GM19324 (cell line): ENCODE data around the gene CD300H.

Source experiments
- ATAC-seq: cut with Tn5 transposase; IDR thresholded peaks from one replicate; pipeline ENCODE4 v1.9.1; 2021; ENCODE audit warnings: mild to moderate bottlenecking, moderate library complexity; ENCODE audit not compliant: unreplicated experiment, low FRiP score

CD300H gene

GRCh38 chr17:74554909-74555308 is 12.4 kb downstream of the CD300H start:
- ATAC-seq, result no peak

GRCh38 chr17:74552037-74552436 is 15.3 kb downstream of the CD300H start:
- no peak for ATAC-seq

- ATAC-seq, result no peak
Observed at GRCh38 chr17:74550602-74551001, 16.7 kb downstream of the CD300H start.

GRCh38 chr17:74549343-74549742 is 18.0 kb downstream of the CD300H start:
- ATAC-seq, result no peak

- ATAC-seq, result no peak
Observed at GRCh38 chr17:74547736-74548135, 19.6 kb downstream of the CD300H start.

GRCh38 chr17:74547264-74547663 is 20.0 kb downstream of the CD300H start:
- no peak for ATAC-seq

GRCh38 chr17:74546586-74546985 is 20.7 kb downstream of the CD300H start:
- no peak for ATAC-seq

- no peak for ATAC-seq
Observed at GRCh38 chr17:74545843-74546230, 21.5 kb downstream of the CD300H start, which contains the start of gene CD300C. CD300C (minus strand) TSS chr17:74546115; CDS start chr17:74545782, 333 bp downstream.

- ATAC-seq, result no peak
Observed at GRCh38 chr17:74544991-74545842, 22.1 kb downstream of the CD300H start.

- no peak for ATAC-seq
Observed at GRCh38 chr17:74543891-74544760, 23.2 kb downstream of the CD300H start.

GRCh38 chr17:74543406-74543805 is 23.9 kb downstream of the CD300H start:
- ATAC-seq, result no peak

- no peak for ATAC-seq
Observed at GRCh38 chr17:74542727-74543383, 24.5 kb downstream of the CD300H start.

- ATAC-seq, result no peak
Observed at GRCh38 chr17:74542166-74542565, 25.1 kb downstream of the CD300H start.

GRCh38 chr17:74541176-74542111 is 25.9 kb downstream of the CD300H start:
- no peak for ATAC-seq

- no peak for ATAC-seq
Observed at GRCh38 chr17:74539281-74539820, 28.0 kb downstream of the CD300H start.

GRCh38 chr17:74536890-74537289 is 30.4 kb downstream of the CD300H start:
- ATAC-seq, result no peak

- no peak for ATAC-seq
Observed at GRCh38 chr17:74532115-74532514, 35.2 kb downstream of the CD300H start.

GRCh38 chr17:74531231-74531761 is 36.0 kb downstream of the CD300H start, which contains the start of gene CD300LB:
CD300LB (minus strand) TSS chr17:74531475; CDS start chr17:74531350, 125 bp downstream.
- no peak for ATAC-seq

- ATAC-seq, result no peak
Observed at GRCh38 chr17:74530831-74531150, 36.5 kb downstream of the CD300H start.
